ENCODE results near the gene SLC27A5.
"Not testable (repeated sequence)": the region's sequence is repeated elsewhere in the genome, so short reads cannot be mapped to it uniquely, and the experiment has no call there.

SLC27A5 gene

DNA sequence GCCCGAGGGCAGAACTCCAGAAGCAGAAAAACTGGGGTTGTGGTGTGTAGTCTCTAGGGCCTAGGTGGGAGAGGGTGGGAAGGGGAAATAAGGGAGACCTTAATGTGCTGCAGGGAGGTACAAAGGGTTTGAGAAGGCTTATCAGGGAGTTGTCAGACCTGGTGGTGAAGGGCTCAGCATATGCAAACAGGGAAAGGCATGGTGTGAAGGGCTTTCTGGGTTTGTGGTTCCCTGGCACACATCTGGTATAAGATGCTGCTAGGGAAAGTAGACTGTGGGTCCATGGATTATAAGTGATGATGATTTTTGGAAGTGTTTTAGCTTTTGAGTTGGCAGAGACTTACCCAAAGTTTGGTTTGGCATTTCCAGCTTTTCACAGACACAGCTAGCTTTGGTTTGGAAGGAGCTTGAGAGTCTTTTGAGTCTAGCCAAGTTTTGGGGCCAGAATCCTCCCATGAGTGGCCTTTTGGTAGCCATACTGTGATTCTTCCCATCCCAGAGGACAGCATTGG, 34.3 kb upstream of the SLC27A5 start:
- TF ChIP-seq, protein P1, sequence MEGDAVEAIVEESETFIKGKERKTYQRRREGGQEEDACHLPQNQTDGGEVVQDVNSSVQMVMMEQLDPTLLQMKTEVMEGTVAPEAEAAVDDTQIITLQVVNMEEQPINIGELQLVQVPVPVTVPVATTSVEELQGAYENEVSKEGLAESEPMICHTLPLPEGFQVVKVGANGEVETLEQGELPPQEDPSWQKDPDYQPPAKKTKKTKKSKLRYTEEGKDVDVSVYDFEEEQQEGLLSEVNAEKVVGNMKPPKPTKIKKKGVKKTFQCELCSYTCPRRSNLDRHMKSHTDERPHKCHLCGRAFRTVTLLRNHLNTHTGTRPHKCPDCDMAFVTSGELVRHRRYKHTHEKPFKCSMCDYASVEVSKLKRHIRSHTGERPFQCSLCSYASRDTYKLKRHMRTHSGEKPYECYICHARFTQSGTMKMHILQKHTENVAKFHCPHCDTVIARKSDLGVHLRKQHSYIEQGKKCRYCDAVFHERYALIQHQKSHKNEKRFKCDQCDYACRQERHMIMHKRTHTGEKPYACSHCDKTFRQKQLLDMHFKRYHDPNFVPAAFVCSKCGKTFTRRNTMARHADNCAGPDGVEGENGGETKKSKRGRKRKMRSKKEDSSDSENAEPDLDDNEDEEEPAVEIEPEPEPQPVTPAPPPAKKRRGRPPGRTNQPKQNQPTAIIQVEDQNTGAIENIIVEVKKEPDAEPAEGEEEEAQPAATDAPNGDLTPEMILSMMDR (IDR thresholded peaks at IDR 0.05; ENCODE audit: low read depth, low read length) = no peak
- Histone ChIP-seq H3K9me3 (ENCODE audit: severe bottlenecking) (no peaks in the 10 kb centered on the region), H3K36me3 (peaks cover 61% of the 10 kb centered on the region), H3K27ac (no peak overlapping the region; the same call in 1 of the 2 replicates), H3K4me3 (ENCODE audit: low read depth, low read length) (peak overlapping the region; percentile 83), H3K27me3 (ENCODE audit: insufficient read depth, low read depth, severe bottlenecking) (no peaks in the 10 kb centered on the region)
- no peak for DNase-seq

DNA sequence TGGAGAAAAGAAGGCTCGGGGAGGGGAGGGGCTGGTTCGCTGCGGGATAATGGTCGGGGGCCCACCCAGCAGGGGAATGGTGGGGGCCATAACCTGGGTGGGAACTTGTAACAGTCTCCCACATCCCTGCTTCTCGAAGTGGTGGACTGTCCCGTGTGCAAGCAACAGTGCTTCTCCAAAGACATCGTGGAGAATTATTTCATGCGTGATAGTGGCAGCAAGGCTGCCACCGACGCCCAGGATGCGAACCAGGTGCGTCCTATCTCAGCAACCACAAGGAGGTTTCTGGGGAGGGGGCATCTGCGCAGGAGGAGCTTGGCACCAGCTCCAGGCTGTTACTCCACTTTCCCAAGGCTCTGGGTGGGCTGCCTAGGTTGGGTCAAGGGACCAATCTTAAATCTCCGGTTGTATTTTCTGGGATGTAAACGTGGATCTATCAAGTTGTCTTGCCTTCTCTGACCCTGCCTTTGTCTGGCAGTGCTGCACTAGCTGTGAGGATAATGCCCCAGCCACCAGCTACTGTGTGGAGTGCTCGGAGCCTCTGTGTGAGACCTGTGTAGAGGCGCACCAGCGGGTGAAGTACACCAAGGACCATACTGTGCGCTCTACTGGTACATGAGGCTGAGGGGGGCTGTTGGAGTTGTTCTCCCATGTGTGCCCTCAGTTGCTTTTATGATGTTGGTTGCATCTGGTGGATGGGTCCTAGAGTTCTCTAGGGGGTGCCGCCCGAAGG, 33.7 kb upstream of the SLC27A5 start:
- peak overlapping the region; percentile 73 for H3K27ac ChIP-seq
- no peaks in the 10 kb centered on the region for H3K27me3 ChIP-seq (ENCODE audit: insufficient read depth, low read depth, severe bottlenecking)
- H3K36me3 ChIP-seq = peaks cover 55% of the 10 kb centered on the region
- H3K4me3 ChIP-seq (ENCODE audit: low read depth, low read length) = peak overlapping the region; percentile 83
- no peaks in the 10 kb centered on the region for H3K9me3 ChIP-seq (ENCODE audit: severe bottlenecking)
- no peak for DNase-seq
- TF ChIP-seq, protein P1 (IDR thresholded peaks at IDR 0.05; ENCODE audit: low read depth, low read length) = no peak

GRCh38 chr19:58544591-58545285, 32.9 kb upstream of the SLC27A5 start:
- no peaks in the 10 kb centered on the region for H3K9me3 ChIP-seq (ENCODE audit: severe bottlenecking)
- DNase-seq = no peak

GRCh38 chr19:58543826-58544590, 32.2 kb upstream of the SLC27A5 start, which contains the start of gene TRIM28:
TRIM28 (plus strand) TSS chr19:58544064; CDS start chr19:58544758, 694 bp downstream.
- Histone ChIP-seq H3K9me3 (ENCODE audit: severe bottlenecking) (no peaks in the 10 kb centered on the region), H3K27ac (peak within 1 kb of the TSS; percentile 95), H3K4me3 (ENCODE audit: low read depth, low read length) (peak within 1 kb of the TSS; percentile 83), H3K27me3 (ENCODE audit: insufficient read depth, low read depth, severe bottlenecking) (no peaks in the 10 kb centered on the region), H3K36me3 (peaks cover 40% of the 10 kb centered on the region)
- peak; percentile 98 for DNase-seq
- TF ChIP-seq, protein P1 (IDR thresholded peaks at IDR 0.05; ENCODE audit: low read depth, low read length) = no peak

More at GRCh38 chr19:58544591-58545285, 32.9 kb upstream of the SLC27A5 start:
- Histone ChIP-seq H3K36me3 (peaks cover 48% of the 10 kb centered on the region), H3K27ac (peak overlapping the region; percentile 95), H3K27me3 (ENCODE audit: insufficient read depth, low read depth, severe bottlenecking) (no peaks in the 10 kb centered on the region), H3K4me3 (ENCODE audit: low read depth, low read length) (peak overlapping the region; percentile 83)
- TF ChIP-seq, protein P1 (IDR thresholded peaks at IDR 0.05; ENCODE audit: low read depth, low read length) = no peak

- H3K36me3 ChIP-seq = peaks cover 28% of the 10 kb centered on the region
- H3K9me3 ChIP-seq (ENCODE audit: severe bottlenecking); H3K27me3 ChIP-seq (ENCODE audit: insufficient read depth, low read depth, severe bottlenecking); DNase-seq; H3K4me3 ChIP-seq (ENCODE audit: low read depth, low read length): not testable (repeated sequence)
- peak overlapping the region; percentile 95 for H3K27ac ChIP-seq
Measured at GRCh38 chr19:58542641-58543372, 31.0 kb upstream of the SLC27A5 start.

DNA sequence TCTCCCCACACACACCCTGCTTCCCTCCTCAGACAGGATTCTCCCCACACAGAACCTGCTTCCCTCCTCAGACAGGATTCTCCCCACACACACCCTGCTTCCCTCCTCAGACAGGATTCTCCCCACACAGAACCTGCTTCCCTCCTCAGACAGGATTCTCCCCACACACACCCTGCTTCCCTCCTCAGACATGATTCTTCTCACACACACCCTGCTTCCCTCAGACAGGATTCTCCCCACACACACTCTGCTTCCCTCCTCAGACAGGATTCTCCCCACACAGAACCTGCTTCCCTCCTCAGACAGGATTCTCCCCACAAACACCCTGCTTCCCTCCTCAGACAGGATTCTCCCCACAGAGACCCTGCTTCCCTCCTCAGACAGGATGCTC, 27.4 kb upstream of the SLC27A5 start:
- not testable (repeated sequence) for DNase-seq; H3K27me3 ChIP-seq (ENCODE audit: insufficient read depth, low read depth, severe bottlenecking); H3K27ac ChIP-seq; H3K9me3 ChIP-seq (ENCODE audit: severe bottlenecking); H3K36me3 ChIP-seq; H3K4me3 ChIP-seq (ENCODE audit: low read depth, low read length)
